ENCODE data around the gene RHOT2. TPM values are rescaled to one million over a fixed set of nuclear protein-coding genes. Genes with fewer than 3 reads are reported as not detected.

RHOT2 gene
- total RNA-seq, 4 donors from 2014 or later = 49.7 to 81.8 (median 57.6) TPM

DNA sequence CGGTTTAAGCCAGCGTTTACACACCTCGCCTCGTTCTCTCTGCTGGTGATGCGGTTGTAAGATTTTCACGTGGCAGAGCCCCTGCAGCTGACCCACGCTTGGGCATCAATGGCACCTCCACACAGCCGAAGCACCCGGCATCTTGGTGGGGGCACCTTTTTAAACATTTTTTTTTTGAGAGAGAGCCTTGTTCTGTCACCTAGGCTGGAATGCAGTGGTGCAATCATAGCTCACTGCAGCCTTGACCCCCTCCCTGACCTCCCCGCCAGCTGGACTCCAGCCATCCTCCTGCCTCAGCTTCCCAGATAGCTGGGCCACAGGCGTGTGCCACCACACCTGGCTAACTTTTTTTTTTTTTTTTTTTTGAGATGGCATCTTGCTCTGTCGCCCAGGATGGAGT, 13.9 kb upstream of the RHOT2 start:
- intact Hi-C loops (cut with DNase I) = no loop called here
- Histone ChIP-seq H3K27me3 (no peaks in the 10 kb centered on the region), H3K4me3 (replicated peaks in 1 of 3) (no peak overlapping the region), H3K9me3 (no peaks in the 10 kb centered on the region), H3K4me1 (peaks cover 6 to 7% of the 10 kb centered on the region in 2 donors), H3K27ac (no peak overlapping the region), H3K36me3 (peaks cover 0 to 8% of the 10 kb centered on the region in 2 donors)
- WGBS, 2 donors = 93% methylated on average over 12 of the region's 12 CpGs
- DNase-seq = no peak
- TF ChIP-seq POLR2A (IDR thresholded peaks at IDR 0.05) = no peak
- TF ChIP-seq, protein P1, sequence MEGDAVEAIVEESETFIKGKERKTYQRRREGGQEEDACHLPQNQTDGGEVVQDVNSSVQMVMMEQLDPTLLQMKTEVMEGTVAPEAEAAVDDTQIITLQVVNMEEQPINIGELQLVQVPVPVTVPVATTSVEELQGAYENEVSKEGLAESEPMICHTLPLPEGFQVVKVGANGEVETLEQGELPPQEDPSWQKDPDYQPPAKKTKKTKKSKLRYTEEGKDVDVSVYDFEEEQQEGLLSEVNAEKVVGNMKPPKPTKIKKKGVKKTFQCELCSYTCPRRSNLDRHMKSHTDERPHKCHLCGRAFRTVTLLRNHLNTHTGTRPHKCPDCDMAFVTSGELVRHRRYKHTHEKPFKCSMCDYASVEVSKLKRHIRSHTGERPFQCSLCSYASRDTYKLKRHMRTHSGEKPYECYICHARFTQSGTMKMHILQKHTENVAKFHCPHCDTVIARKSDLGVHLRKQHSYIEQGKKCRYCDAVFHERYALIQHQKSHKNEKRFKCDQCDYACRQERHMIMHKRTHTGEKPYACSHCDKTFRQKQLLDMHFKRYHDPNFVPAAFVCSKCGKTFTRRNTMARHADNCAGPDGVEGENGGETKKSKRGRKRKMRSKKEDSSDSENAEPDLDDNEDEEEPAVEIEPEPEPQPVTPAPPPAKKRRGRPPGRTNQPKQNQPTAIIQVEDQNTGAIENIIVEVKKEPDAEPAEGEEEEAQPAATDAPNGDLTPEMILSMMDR (IDR thresholded peaks at IDR 0.05) = no peak

DNA sequence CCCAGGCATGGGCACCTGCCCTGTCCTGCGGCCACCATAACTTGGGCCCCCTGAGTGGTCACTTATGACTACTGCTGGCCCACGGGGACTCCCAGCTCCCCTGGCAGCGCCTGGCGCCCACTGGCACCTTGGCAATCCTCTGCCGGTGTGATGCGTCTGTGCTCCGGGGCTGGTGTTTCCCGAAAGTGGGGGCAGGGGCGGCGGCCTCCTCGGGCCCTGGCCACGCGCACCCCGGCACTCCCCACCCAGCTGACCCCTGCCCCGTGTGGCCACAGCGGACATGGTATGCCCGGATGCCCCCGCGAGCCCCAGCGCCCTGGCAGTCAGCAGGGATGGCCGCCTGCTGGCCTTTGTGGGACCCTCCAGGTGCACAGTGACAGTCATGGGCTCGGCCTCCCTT, 10.4 kb upstream of the RHOT2 start:
- DNase-seq = no peak
- 94% methylated on average over 6 of the region's 22 CpGs; no CpG with 5 or more reads in 1 of the 2 donors for WGBS, 2 donors
- Histone ChIP-seq H3K27me3 (no peaks in the 10 kb centered on the region), H3K4me3 (replicated peaks in 1 of 3) (no peak overlapping the region), H3K9me3 (no peaks in the 10 kb centered on the region), H3K4me1 (peaks cover 5 to 12% of the 10 kb centered on the region in 2 donors), H3K36me3 (peaks cover 0 to 2% of the 10 kb centered on the region in 2 donors), H3K27ac (no peak overlapping the region)
- intact Hi-C loops (cut with DNase I) = no loop called here
- TF ChIP-seq POLR2A (IDR thresholded peaks at IDR 0.05) = no peak
- TF ChIP-seq, protein P1 (IDR thresholded peaks at IDR 0.05) = no peak

DNA sequence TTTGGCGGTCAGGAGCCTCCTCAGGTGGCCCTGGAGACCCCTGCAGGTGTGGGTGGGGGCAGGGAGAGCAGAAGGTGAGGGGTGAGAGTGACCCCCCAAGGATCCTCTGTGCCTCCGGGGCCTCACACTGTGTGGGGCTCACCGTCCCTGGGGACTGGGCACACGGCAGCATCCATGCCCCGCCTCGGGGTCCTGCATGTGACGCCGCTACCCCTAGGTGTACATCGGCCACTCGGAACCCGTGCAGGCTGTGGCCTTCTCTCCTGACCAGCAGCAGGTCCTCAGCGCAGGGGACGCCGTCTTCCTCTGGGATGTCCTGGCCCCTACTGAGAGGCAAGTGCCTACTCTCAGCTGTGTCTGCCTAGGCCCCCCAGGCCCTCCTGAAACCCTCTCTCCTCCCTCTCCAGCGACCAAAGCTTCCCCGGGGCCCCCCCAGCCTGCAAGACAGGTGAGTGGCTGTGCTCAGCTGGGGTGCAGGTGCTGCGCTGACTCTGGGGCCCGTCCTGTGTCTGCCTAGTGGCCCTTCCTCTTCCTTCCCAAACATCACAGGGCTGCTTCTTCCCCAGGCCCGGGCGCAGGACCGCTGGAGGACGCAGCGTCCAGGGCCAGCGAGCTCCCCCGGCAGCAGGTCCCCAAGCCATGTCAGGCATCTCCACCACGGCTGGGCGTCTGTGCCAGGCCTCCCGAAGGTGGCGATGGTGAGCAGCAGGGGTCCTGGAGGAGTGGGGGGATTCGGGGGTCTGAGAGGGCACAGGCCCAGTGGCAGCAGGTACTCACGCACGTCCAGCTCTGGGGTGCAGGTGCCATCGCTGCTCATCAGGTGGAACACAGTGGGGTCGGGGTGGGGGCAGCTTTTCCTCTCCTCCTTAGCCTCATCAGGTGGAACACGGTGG, 9.0 kb upstream of the RHOT2 start:
- intact Hi-C loops (cut with DNase I) = no loop called here
- Histone ChIP-seq H3K4me3 (replicated peaks in 1 of 3) (no peak overlapping the region), H3K4me1 (peaks cover 5 to 12% of the 10 kb centered on the region in 2 donors), H3K36me3 (no peaks in the 10 kb centered on the region), H3K9me3 (no peaks in the 10 kb centered on the region), H3K27ac (no peak overlapping the region), H3K27me3 (no peaks in the 10 kb centered on the region)
- 90 to 95% methylated on average over 20 to 29 of the region's 35 CpGs for WGBS, 2 donors
- DNase-seq = no peak
- TF ChIP-seq, protein P1 (IDR thresholded peaks at IDR 0.05) = no peak
- TF ChIP-seq POLR2A (IDR thresholded peaks at IDR 0.05) = no peak

DNA sequence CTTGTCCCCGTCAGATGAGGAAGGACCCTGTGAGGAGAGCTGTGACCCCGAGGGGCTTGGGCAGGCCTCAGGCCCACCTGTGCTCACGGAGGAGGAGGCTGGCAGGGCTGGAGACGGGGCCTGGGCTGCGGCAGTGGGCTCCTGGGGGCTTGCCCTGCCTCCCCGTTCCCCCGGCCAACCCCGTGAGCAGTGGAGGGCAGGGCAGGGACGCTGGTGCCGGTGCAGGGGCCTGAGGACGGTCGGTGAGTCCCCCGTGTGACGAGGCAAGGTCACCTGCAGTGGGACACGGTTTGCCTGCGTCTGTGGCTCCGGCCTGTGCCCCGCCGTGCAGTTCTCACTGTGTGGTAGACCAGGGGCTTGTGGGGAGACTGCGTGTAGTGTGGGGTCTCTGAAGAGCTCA, 8.3 kb upstream of the RHOT2 start:
- H3K4me1 ChIP-seq = peaks cover 5 to 12% of the 10 kb centered on the region in 2 donors
- H3K27ac ChIP-seq = no peak overlapping the region
- intact Hi-C loops (cut with DNase I) = no loop called here
- no peaks in the 10 kb centered on the region for H3K9me3 ChIP-seq
- DNase-seq = no peak
- TF ChIP-seq POLR2A (IDR thresholded peaks at IDR 0.05) = no peak
- TF ChIP-seq, protein P1 (IDR thresholded peaks at IDR 0.05) = no peak
- 91 to 100% methylated on average over 1 to 8 of the region's 20 CpGs for WGBS, 2 donors
- H3K36me3 ChIP-seq = no peaks in the 10 kb centered on the region
- H3K4me3 ChIP-seq (replicated peaks in 1 of 3) = no peak overlapping the region
- H3K27me3 ChIP-seq = no peaks in the 10 kb centered on the region

DNA sequence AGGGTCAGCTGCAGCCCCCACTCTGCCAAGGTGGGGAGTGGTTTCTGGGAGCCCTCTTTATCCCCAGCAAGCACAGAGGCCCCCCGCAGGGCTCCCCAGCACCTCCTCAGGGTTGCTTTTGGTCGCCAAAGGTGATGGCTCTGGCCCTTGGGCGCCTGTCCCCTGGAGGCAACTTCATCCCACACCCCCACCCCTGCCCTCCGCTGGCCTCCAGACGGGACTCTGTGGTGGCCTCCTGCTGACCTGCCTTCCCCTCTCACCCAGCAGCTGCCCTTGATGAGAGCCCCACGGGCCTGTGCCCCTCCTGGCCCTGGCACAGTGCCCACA, 7.8 kb upstream of the RHOT2 start:
- Histone ChIP-seq H3K27me3 (no peaks in the 10 kb centered on the region), H3K9me3 (no peaks in the 10 kb centered on the region), H3K4me1 (peaks cover 5 to 12% of the 10 kb centered on the region in 2 donors), H3K36me3 (no peaks in the 10 kb centered on the region), H3K27ac (peak overlapping the region in 1 of 3 donors; percentile 63), H3K4me3 (replicated peaks in 1 of 3) (no peak overlapping the region)
- intact Hi-C loops (cut with DNase I) = no loop called here
- no peak for DNase-seq
- 48 to 71% methylated on average over 2 to 5 of the region's 6 CpGs for WGBS, 2 donors
- TF ChIP-seq POLR2A (IDR thresholded peaks at IDR 0.05) = no peak
- TF ChIP-seq, protein P1 (IDR thresholded peaks at IDR 0.05) = no peak
